ENCODE measurements around the gene PIR.

The PIR gene

GRCh38 chrX:15475486-15475885 is 17.6 kb downstream of the PIR start:
- DNase-seq = no peak

GRCh38 chrX:15475021-15475420 is 18.1 kb downstream of the PIR start:
- no peak for DNase-seq

GRCh38 chrX:15474028-15474427 is 19.1 kb downstream of the PIR start:
- no peak for DNase-seq

GRCh38 chrX:15472531-15472930 is 20.6 kb downstream of the PIR start:
- no peak for DNase-seq

- no peak for DNase-seq
Observed at GRCh38 chrX:15471028-15471427, 22.1 kb downstream of the PIR start.

GRCh38 chrX:15469613-15470012 is 23.5 kb downstream of the PIR start:
- no peak for DNase-seq

GRCh38 chrX:15468036-15468435 is 25.1 kb downstream of the PIR start:
- DNase-seq = no peak

- DNase-seq = no peak
Observed at GRCh38 chrX:15465896-15466651, 27.1 kb downstream of the PIR start.

GRCh38 chrX:15465347-15465746 is 27.8 kb downstream of the PIR start:
- DNase-seq = no peak

GRCh38 chrX:15464704-15465103 is 28.4 kb downstream of the PIR start:
- no peak for DNase-seq

- DNase-seq = no peak
Observed at GRCh38 chrX:15451913-15452312, 41.2 kb downstream of the PIR start.

- DNase-seq = no peak
Observed at GRCh38 chrX:15448010-15448639, 45.0 kb downstream of the PIR start.

GRCh38 chrX:15441464-15441863 is 51.7 kb downstream of the PIR start:
- no peak for DNase-seq

GRCh38 chrX:15438332-15438731 is 54.8 kb downstream of the PIR start:
- DNase-seq = no peak

GRCh38 chrX:15437724-15438123 is 55.4 kb downstream of the PIR start:
- no peak for DNase-seq

- no peak for DNase-seq
Observed at GRCh38 chrX:15435836-15436619, 57.1 kb downstream of the PIR start.

- DNase-seq = no peak
Observed at GRCh38 chrX:15434205-15434604, 58.9 kb downstream of the PIR start.

GRCh38 chrX:15430584-15430983 is 62.5 kb downstream of the PIR start:
- DNase-seq = no peak

GRCh38 chrX:15430076-15430475 is 63.1 kb downstream of the PIR start:
- no peak for DNase-seq

GRCh38 chrX:15425024-15425423 is 68.1 kb downstream of the PIR start:
- no peak for DNase-seq

- no peak for DNase-seq
Observed at GRCh38 chrX:15418707-15419181, 74.4 kb downstream of the PIR start.

GRCh38 chrX:15418041-15418706 is 75.0 kb downstream of the PIR start:
- no peak for DNase-seq

Measured in NCI-H1417 treated with DMSO at 0.1 percent for 48 hours (cell line).